Activated CD8-positive, alpha-beta T cell treated with anti-CD3 and anti-CD28 coated beads, Interleukin-2, amount 10 ng/mL, durations not matched to agents 7 days and 5 days (primary cell): ENCODE results near the gene PWWP2B. TPM values are rescaled to one million over a fixed set of nuclear protein-coding genes. Genes with fewer than 3 reads are reported as not detected.
A peak's percentile ranks its signal among the peaks of the same experiment; 100 is the strongest.
"Not testable (repeated sequence)": the region's sequence is repeated elsewhere in the genome, so short reads cannot be mapped to it uniquely, and the experiment has no call there.

Experiments
- ATAC-seq: fragments of 150-1000 bp; cut with Tn5 transposase; one replicate; pipeline ENCODE4 v1.10.0; 2021; ENCODE audit warnings: moderate library complexity
- CTCF ChIA-PET: fragments of 350-600 bp; sonication (Branson Sonifier 250); formaldehyde crosslinking; loops from one replicate; lab custom pipeline; 2021; ENCODE audit warnings: antibody characterized with exemption; lab: Charles Lee
- POLR2A ChIA-PET: fragments of 350-600 bp; sonication (Branson Sonifier 250); formaldehyde crosslinking; loops from one replicate; lab custom pipeline; 2021; ENCODE audit warnings: antibody characterized with exemption; lab: Charles Lee
- DNase-seq: peaks from one replicate; pipeline ENCODE4 v3.0.0-alpha.2; 2020
- H3K27ac Mint-ChIP-seq: one replicate; pipeline ENCODE4 v1.8.0; 2021; ENCODE audit warnings: mild to moderate bottlenecking, mixed read lengths
- H3K27me3 Mint-ChIP-seq: one replicate; pipeline ENCODE4 v1.8.0; 2021; ENCODE audit warnings: low read depth, mixed read lengths
- H3K36me3 Mint-ChIP-seq: one replicate; pipeline ENCODE4 v1.8.0; 2021; ENCODE audit warnings: low read depth, mixed read lengths
- H3K4me1 Mint-ChIP-seq: one replicate; pipeline ENCODE4 v1.8.0; 2021; ENCODE audit warnings: low read depth, mixed read lengths
- H3K4me3 Mint-ChIP-seq: one replicate; pipeline ENCODE4 v1.8.0; 2021; ENCODE audit warnings: mild to moderate bottlenecking, mixed read lengths
- H3K9me3 Mint-ChIP-seq: one replicate; pipeline ENCODE4 v1.8.0; 2022; ENCODE audit warnings: mixed read lengths; ENCODE audit not compliant: insufficient read depth
- total RNA-seq, 2 experiments: library from RNA; stranded (reverse); gene quantifications; one replicate each; pipeline ENCODE4 v1.2.3, GENCODE V29; 2021

PWWP2B gene
- total RNA-seq, 2 experiments from 2014 or later = 15.0 to 15.7 TPM

DNA sequence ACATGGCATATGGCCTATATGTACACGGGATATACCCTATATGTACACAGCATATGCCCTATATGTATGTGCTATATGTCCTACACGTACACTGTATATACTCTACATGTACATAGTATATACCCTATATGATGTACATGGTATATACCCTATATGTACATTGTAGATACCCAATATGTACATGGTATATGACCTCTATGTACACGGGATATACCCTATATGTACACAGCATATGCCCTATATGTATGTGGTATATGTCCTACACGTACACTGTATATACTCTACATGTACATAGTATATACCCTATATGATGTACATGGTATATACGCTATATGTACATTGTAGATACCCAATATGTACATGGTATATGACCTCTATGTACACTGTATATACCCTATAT is 38.3 kb downstream of the PWWP2B start:
- CTCF ChIA-PET, H3K36me3 Mint-ChIP-seq, H3K27me3 Mint-ChIP-seq, H3K4me3 Mint-ChIP-seq, H3K9me3 Mint-ChIP-seq, H3K4me1 Mint-ChIP-seq, POLR2A ChIA-PET, ATAC-seq, DNase-seq, H3K27ac Mint-ChIP-seq: not testable (repeated sequence)

DNA sequence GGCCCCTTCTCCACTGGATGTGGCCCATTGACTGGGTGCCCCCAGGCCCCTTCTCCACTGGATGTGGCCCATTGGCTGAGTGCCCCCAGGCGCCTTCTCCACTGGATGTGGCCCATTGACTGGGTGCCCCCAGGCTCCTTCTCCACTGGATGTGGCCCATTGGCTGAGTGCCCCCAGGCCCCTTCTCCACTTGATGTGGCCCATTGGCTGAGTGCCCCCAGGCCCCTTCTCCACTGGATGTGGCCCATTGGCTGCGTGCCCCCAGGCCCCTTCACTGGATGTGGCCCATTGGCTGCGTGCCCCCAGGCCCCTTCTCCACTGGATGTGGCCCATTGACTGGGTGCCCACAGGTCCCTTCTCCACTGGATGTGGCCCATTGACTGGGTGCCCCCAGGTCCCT is 39.1 kb downstream of the PWWP2B start:
- H3K36me3 Mint-ChIP-seq, H3K27ac Mint-ChIP-seq, DNase-seq, H3K4me3 Mint-ChIP-seq, ATAC-seq, H3K9me3 Mint-ChIP-seq, H3K4me1 Mint-ChIP-seq, H3K27me3 Mint-ChIP-seq: not testable (repeated sequence)
- ChIA-PET POLR2A (interaction anchor here (0.8 kb wide), 1 partner anchor 10 kb away, joined by 3 read pairs; no protein-coding TSS in a partner anchor), CTCF (interaction anchor here (1.9 kb wide), 1 partner anchor 11 kb away, joined by 5 read pairs; no protein-coding TSS in a partner anchor)

DNA sequence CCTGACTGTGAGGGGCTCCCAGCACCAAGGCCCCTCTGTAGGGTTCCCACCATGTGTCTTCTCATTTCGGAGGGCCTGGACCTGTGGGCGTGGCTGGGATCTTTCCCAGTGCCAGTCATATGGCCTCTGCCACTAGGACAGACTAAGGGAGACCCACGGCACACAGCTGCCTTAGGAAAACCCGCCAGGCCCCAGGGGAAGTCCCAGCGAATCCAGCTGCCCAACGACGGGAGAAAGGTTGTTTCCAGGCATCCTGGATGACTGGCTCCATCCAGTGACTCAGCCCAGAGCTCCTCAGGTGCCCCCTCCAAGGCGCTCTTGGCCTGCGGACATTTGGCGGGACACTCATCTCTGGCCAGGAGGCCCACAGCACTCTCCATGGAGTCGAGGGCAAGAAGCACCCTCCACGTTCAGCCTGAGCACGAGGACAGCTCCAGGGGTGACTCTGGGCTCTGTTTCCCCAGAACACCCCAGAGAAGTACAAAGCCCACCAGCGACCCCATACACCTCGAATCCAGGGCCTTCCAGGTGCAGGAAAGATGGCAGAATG is 39.9 kb downstream of the PWWP2B start:
- Mint-ChIP-seq H3K27ac (no peak overlapping the region), H3K9me3 (no peaks in the 10 kb centered on the region), H3K36me3 (no peaks in the 10 kb centered on the region), H3K4me3 (no peak overlapping the region), H3K27me3 (no peaks in the 10 kb centered on the region), H3K4me1 (peaks cover 6% of the 10 kb centered on the region)
- ChIA-PET POLR2A (interaction anchor here (0.8 to 2.1 kb wide), 2 partner anchors 9 to 10 kb away, joined by 3 to 7 read pairs; no protein-coding TSS in a partner anchor), CTCF (interaction anchor here (1.9 kb wide), 1 partner anchor 10 kb away, joined by 5 read pairs; no protein-coding TSS in a partner anchor)
- ATAC-seq = no peak
- DNase-seq = no peak

DNA sequence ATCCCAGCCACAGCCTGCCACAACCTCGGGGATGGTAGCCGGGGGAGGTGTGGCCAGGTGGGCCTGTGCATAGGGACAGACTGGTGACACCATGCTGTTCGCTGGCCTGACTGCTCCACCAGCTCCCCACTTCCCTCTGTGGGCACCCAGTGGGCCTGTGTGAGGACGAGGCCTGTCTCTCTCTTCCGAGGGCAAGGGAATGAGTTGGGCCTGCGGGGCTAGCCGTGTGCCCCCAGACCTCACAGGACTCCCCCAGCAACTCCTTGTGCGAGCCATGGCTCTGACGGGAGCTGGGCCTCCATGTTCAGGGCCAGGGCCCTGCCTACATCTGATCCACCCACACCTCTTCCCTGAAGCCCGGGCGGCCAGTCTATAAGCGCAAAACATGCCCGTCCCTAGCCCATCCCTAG is 40.5 kb downstream of the PWWP2B start:
- no peak overlapping the region for H3K27ac Mint-ChIP-seq
- no peaks in the 10 kb centered on the region for H3K9me3 Mint-ChIP-seq
- ChIA-PET CTCF (interaction anchor here (1.9 kb wide), 1 partner anchor 9 kb away, joined by 5 read pairs; no protein-coding TSS in a partner anchor), POLR2A (interaction anchor here (2.1 kb wide), 1 partner anchor 10 kb away, joined by 7 read pairs; no protein-coding TSS in a partner anchor)
- no peak for DNase-seq
- H3K4me3 Mint-ChIP-seq = no peak overlapping the region
- ATAC-seq = no peak
- peaks cover 9% of the 10 kb centered on the region for H3K4me1 Mint-ChIP-seq
- H3K36me3 Mint-ChIP-seq = no peaks in the 10 kb centered on the region
- no peaks in the 10 kb centered on the region for H3K27me3 Mint-ChIP-seq

DNA sequence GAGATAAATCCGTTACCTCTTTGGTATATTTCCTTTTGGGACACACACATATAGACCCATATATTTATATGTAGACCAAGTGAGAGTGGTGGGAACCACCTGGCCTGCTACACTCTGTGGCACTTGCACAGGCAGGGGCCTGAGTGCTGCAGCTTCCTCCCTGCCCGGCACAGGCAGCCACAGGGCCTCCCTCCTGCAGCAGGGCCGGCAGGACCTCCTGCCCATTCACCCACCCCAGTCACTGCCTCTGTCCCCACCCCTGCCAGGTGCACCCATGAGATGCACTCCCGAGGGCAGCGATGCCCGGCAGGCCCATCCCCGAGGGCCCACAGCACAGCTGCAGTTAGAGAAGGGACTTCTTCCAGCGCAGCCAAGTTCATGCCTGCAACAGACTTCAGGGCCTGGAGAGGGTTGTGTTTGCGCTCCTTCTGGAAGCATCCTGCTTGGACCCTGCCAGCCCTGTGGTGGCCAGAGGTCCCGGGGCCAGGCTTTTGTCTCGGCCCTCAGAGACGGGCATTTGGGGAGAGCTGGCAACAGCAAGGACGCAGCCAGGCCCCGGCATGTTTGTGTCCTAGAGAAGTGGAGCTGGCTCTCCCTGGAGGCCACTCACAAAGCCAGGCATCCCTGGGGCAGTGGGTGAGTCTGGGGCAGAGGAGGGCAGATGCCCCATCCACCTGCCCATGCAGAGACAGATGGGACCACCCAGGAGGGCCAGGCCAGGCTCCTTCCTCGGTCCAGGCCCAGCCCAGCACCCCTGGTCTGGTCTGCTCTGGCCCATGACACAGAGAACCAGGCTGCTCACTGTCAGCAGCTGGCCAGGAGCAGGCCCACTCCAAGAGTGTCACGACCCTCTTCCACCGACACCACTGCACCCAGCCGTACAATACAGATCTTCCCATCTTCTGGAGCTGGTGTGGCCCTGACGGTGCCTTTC is 41.4 kb downstream of the PWWP2B start:
- CTCF ChIA-PET = interaction anchor here (1.9 kb wide), 1 partner anchor 9 kb away, joined by 5 read pairs; no protein-coding TSS in a partner anchor
- no peaks in the 10 kb centered on the region for H3K9me3 Mint-ChIP-seq
- peak overlapping the region; percentile 39 for H3K27ac Mint-ChIP-seq
- H3K4me3 Mint-ChIP-seq = no peak overlapping the region
- peaks cover 9% of the 10 kb centered on the region for H3K4me1 Mint-ChIP-seq
- POLR2A ChIA-PET = interaction anchor here (0.6 to 2.1 kb wide), 3 partner anchors 9 to 80 kb away, joined by 3 to 7 read pairs (median 3); no protein-coding TSS in a partner anchor
- ATAC-seq (no peak), DNase-seq (no peak)
- H3K27me3 Mint-ChIP-seq = no peaks in the 10 kb centered on the region
- H3K36me3 Mint-ChIP-seq = no peaks in the 10 kb centered on the region

DNA sequence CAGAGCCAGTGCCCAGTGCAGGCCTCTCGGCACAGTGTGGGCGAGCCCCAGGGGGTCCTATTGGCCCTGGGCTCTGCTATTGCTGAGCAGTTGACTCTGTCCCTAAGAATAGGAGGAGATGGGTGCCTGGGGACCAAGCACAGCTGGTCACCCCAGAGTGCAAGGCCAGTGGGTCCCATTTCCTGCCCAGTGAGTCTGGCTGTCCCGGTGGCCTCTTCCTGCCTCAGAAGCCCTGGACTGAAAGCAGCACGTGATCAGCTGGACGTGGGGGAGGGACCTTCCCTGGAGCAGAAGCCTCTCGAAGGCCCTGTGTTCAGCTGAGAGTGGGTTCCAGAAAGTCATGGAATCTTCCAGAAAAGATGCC is 42.0 kb downstream of the PWWP2B start:
- POLR2A ChIA-PET = interaction anchor here (0.5 to 2.1 kb wide), 4 partner anchors 8 to 524 kb away, joined by 3 to 7 read pairs (median 4); no protein-coding TSS in a partner anchor
- no peak overlapping the region for H3K4me3 Mint-ChIP-seq

DNA sequence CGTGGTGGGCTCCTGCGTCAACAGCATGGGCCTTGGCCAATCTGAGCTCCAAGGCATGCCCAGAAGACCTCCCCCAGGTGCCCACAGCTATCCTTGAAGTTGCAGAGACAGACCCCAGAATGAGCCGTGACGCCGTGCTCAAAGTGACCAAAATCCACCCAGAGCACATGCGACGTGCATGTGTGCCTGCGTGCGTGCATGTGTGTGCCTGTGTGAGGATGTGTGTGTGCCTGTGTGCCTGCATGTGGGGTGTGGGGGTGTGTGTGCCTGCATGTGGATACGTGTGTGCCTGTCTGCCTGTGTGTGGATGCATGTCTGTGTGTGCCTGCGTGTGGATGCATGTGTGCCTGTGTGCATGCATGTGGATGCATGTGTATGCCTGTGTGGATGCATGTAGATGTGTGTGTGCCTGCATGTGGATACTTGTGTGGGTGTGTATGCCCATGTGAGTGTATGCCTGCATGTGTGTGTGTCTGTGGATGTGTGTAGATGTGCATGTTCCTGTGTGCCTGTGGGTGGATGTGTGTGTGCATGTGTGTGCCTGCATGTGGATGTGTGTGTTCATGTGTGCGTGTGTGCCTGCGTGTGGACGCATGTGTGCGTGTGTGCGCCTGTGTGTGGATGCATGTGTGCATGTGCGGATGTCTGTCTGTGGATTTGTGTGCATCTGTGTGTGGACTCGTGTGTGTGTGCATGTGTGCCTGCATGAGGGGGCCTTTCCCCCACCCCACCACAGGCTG is 42.6 kb downstream of the PWWP2B start:
- H3K4me3 Mint-ChIP-seq = no peak overlapping the region
- no peak for ATAC-seq
- no peaks in the 10 kb centered on the region for H3K27me3 Mint-ChIP-seq
- POLR2A ChIA-PET = interaction anchor here (0.5 to 2.1 kb wide), 3 partner anchors 8 to 523 kb away, joined by 3 to 7 read pairs (median 4); no protein-coding TSS in a partner anchor
- CTCF ChIA-PET = no interaction called here
- DNase-seq = no peak
- peaks cover 14% of the 10 kb centered on the region for H3K4me1 Mint-ChIP-seq
- no peaks in the 10 kb centered on the region for H3K9me3 Mint-ChIP-seq
- no peak overlapping the region for H3K27ac Mint-ChIP-seq
- no peaks in the 10 kb centered on the region for H3K36me3 Mint-ChIP-seq

More for the DNA sequence above, 42.0 kb downstream of the PWWP2B start:
- no peak overlapping the region for H3K27ac Mint-ChIP-seq
- CTCF ChIA-PET = no interaction called here
- no peak for DNase-seq
- no peaks in the 10 kb centered on the region for H3K27me3 Mint-ChIP-seq
- no peaks in the 10 kb centered on the region for H3K36me3 Mint-ChIP-seq
- H3K4me1 Mint-ChIP-seq = peaks cover 13% of the 10 kb centered on the region
- ATAC-seq = no peak
- H3K9me3 Mint-ChIP-seq = no peaks in the 10 kb centered on the region

DNA sequence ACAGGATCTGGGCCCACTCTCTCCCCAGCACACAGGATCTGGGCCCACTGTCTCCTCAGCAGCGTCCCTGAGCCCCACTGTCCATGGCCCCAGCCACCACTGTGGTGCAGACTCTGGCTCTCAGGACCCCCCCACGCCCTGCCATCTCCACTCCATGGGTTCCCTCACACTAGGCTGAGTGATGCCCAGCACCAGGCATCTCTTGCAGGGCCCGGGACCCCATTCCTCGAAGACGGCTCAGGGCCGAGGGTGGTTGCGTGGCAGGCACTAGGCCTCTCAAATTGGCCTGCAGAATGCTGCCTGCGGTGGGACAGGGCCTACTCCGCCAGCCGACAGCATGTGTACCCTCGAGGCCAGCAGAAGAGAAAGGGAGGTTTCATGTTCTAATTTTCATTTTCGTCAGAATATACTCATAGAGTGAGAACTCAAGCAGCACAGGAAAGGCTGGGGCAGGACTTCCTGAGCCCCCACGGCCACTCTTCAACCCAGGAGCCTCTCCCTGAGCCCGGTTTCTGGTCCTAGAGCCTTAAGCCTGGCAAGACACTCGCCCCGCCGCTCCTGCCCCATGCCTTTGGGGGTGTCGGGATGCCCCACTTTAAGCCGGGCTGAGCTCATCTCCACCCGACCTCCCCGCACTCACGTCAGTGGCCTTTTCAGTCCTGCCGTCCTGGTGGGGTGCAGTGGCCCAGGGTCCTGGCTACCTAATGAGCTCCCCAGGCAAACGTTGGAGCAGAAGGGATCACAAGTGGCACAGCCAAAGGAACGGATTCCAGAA is 44.0 kb downstream of the PWWP2B start:
- CTCF ChIA-PET = no interaction called here
- DNase-seq = no peak
- POLR2A ChIA-PET = interaction anchor here (0.9 kb wide), 1 partner anchor 50 kb away, joined by 4 read pairs; no protein-coding TSS in a partner anchor
- ATAC-seq = no peak
- Mint-ChIP-seq H3K27ac (no peak overlapping the region), H3K27me3 (no peaks in the 10 kb centered on the region), H3K4me3 (no peak overlapping the region), H3K36me3 (no peaks in the 10 kb centered on the region), H3K9me3 (no peaks in the 10 kb centered on the region), H3K4me1 (peaks cover 26% of the 10 kb centered on the region)

DNA sequence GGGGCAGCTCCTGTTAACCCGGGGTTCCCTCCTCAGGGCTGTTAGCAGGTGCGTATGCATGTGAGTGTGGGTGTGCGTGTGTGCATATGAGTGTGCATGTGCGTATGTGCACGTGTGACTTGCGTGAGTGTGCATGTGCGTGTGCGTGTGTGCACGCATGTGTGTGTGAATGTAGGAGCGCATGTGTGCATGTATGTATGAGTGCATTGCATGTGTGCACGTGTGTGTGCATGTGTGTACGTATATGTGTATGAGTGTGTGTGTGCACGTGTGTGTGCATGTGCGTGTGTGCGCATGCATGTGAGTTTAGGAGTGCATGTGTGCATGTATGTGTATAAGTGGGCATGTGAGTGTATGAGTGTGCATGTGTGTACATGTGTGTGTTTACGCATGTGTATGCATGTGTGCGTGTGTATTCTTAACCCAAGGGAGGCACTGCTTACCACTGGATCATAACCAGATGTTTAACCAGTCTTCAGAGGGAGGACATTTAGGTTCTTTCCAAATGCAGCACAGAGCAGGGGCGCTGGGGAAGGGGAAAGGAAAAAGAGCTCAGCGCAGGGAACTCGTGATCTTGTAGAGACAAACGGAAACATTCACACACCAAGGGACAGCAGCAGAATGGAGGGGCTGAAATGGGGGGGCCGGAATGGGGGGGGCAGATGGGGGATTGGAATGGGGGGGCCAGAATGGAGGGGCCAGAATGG is 45.0 kb downstream of the PWWP2B start:
- no peak overlapping the region for H3K4me3 Mint-ChIP-seq
- ATAC-seq (no peak), DNase-seq (no peak)
- CTCF ChIA-PET = no interaction called here
- POLR2A ChIA-PET = interaction anchor here (0.9 kb wide), 1 partner anchor 51 kb away, joined by 4 read pairs; no protein-coding TSS in a partner anchor
- H3K27ac Mint-ChIP-seq = peak overlapping the region; percentile 74
- no peaks in the 10 kb centered on the region for H3K36me3 Mint-ChIP-seq
- H3K27me3 Mint-ChIP-seq = no peaks in the 10 kb centered on the region
- no peaks in the 10 kb centered on the region for H3K9me3 Mint-ChIP-seq
- peaks cover 35% of the 10 kb centered on the region for H3K4me1 Mint-ChIP-seq

DNA sequence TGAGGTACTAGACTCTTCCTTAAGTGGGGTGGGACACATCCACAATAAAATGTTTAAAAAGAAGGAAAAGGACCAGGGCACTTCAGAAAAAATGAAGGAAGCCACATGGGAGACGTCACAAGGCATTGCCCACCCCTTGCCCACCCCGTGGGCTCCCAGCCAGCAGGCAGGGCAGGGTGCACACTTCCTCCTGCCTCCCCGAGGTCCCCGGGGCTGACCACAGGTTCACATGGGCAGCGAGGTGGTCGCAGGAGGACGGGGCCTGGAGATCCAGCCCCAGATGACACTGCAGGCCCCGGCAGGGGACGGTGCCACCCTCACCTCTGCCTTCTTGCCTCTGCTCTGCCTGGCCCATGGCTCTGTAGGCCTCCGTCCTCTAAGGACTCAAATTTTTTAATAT is 45.6 kb downstream of the PWWP2B start:
- Mint-ChIP-seq H3K4me1 (peaks cover 39% of the 10 kb centered on the region), H3K27me3 (no peaks in the 10 kb centered on the region), H3K9me3 (no peaks in the 10 kb centered on the region), H3K36me3 (no peaks in the 10 kb centered on the region), H3K27ac (no peak overlapping the region), H3K4me3 (no peak overlapping the region)
- CTCF ChIA-PET = interaction anchor here (1.1 to 1.6 kb wide), 2 partner anchors 19 to 37 kb away, joined by 3 to 9 read pairs; no protein-coding TSS in a partner anchor
- POLR2A ChIA-PET = no interaction called here
- ATAC-seq (no peak), DNase-seq (no peak)
